Kidney (tissue), 14 donors: ENCODE results near the gene SLC2A1. TPM values are rescaled to one million over a fixed set of nuclear protein-coding genes. Genes with fewer than 3 reads are reported as not detected.

Source experiments
- DNase-seq, 5 donors: peaks; one replicate each; pipeline ENCODE4 v3.0.0-alpha.2; 2013 to 2020
- FAIRE-seq: peaks from 2 replicates; lab custom pipeline; 2012; peaks lifted over from hg19 to GRCh38; lab: Jason Lieb, UNC
- H3K27ac ChIP-seq, 2 donors: one replicate each; pipeline ENCODE4 v1.7.0; 2013; ENCODE audit warnings: low read depth in 2 of 2, low read length in 2 of 2, inconsistent platforms in 1 of 2
- H3K27me3 ChIP-seq: one replicate; pipeline ENCODE4 v1.7.1; 2013; ENCODE audit warnings: low read length, inconsistent platforms; ENCODE audit not compliant: control insufficient read depth, insufficient read depth
- H3K36me3 ChIP-seq, 3 donors: one replicate each; pipeline versions ENCODE4 v1.7.0 to v1.7.1; 2013; ENCODE audit warnings: low read length in 3 of 3, control low read depth in 1 of 3, inconsistent platforms in 1 of 3; ENCODE audit not compliant: insufficient read depth in 3 of 3, control insufficient read depth in 2 of 3
- H3K4me1 ChIP-seq, 3 donors: one replicate each; pipeline versions ENCODE4 v1.7.0 to v1.7.1; 2013; ENCODE audit warnings: low read length in 3 of 3, inconsistent platforms in 1 of 3, low read depth in 1 of 3; ENCODE audit not compliant: control insufficient read depth in 2 of 3, insufficient read depth in 2 of 3
- H3K4me3 ChIP-seq, 3 donors: one replicate each; pipeline versions ENCODE4 v1.7.0 to v1.8.1; 2013; ENCODE audit warnings: low read length in 3 of 3, control low read depth in 1 of 3, inconsistent platforms in 1 of 3
- H3K9ac ChIP-seq, 3 donors: one replicate each; pipeline versions ENCODE4 v1.7.0 to v1.7.1; 2013; ENCODE audit warnings: low read length in 3 of 3, control low read depth in 1 of 3, inconsistent platforms in 1 of 3
- H3K9me3 ChIP-seq, 3 donors: one replicate each; pipeline versions ENCODE4 v1.7.0 to v1.7.1; 2013; ENCODE audit warnings: low read length in 3 of 3, control low read depth in 1 of 3, inconsistent platforms in 1 of 3; ENCODE audit not compliant: control insufficient read depth in 2 of 3, insufficient read depth in 1 of 3
- intact Hi-C: fragments of 100-400 bp; cut with DNase I; formaldehyde crosslinking; loops from one replicate; pipeline ENCODE4 v1.11.1; 2022
- polyA plus RNA-seq: library from polyadenylated mRNA; stranded (reverse); fragments of 350-450 nt; fragmentation: Illumina TruSeq; extraction: RNeasy Lipid Tissue Mini Kit (QIAGEN cat#74804); gene quantifications from one replicate; pipeline ENCODE4 v1.2.3, GENCODE V29; 2014; ENCODE audit warnings: low read depth, low replicate concordance; ENCODE audit not compliant: insufficient read depth
- total RNA-seq: library from RNA; stranded (reverse); fragmentation: NEBNext Ultra II Directional; extraction: Animal tissue kit (Norgen Biotek cat#: 25700); gene quantifications from one replicate; pipeline ENCODE4 v1.2.1, GENCODE V29; 2021
- TF ChIP-seq, protein P1 (sequence below): IDR thresholded peaks from 3 replicates; pipeline ENCODE4 v1.5.1; 2012; ENCODE audit warnings: mild to moderate bottlenecking, moderate library complexity, borderline replicate concordance; ENCODE audit not compliant: insufficient read depth; ENCODE audit errors: extremely low read depth
- donor health status: control.
- donor health status: control.
- donor health status: control.
- donor health status: control.
- donor health status: control.
- donor health status: DM: yes; HTN: yes; CAD: no.
- donor health status: Normal renal cell carcinoma (clear cell type).

SLC2A1 gene
- total and polyA plus RNA-seq, 2 donors from 2014 or later = 28.6 to 55.9 TPM

DNA sequence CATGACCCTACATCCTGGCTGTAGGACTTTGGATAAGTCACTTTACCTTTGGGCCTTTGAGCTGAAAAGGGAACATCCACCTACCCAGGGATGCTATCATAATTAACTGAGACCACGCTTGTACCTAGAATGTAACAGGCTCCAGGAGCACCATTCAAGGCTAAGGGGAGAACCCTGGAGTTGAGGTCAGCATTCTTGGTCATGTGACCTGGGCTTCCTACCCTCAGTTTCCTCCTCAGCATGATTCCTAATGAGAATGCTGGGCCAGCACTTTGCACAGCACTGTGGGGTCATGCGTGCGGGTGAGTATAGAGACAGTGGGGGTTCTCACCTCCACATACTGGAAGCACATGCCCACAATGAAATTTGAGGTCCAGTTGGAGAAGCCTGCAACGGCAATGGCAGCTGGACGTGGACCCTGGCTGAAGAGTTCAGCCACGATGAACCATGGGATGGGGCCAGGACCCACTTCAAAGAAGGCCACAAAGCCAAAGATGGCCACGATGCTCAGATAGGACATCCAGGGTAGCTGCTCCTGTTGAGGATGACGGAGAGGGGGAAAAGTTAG lies 31.3 kb downstream of the SLC2A1 start:
- peaks cover 7 to 26% (median 14%) of the 10 kb centered on the region in 3 donors for H3K36me3 ChIP-seq
- H3K9me3 ChIP-seq = no peaks in the 10 kb centered on the region
- no peaks in the 10 kb centered on the region for H3K27me3 ChIP-seq
- no peak overlapping the region for H3K4me3 ChIP-seq
- no peak overlapping the region for H3K9ac ChIP-seq
- no peak overlapping the region for H3K27ac ChIP-seq
- intact Hi-C loops = no loop called here
- TF ChIP-seq, protein P1, sequence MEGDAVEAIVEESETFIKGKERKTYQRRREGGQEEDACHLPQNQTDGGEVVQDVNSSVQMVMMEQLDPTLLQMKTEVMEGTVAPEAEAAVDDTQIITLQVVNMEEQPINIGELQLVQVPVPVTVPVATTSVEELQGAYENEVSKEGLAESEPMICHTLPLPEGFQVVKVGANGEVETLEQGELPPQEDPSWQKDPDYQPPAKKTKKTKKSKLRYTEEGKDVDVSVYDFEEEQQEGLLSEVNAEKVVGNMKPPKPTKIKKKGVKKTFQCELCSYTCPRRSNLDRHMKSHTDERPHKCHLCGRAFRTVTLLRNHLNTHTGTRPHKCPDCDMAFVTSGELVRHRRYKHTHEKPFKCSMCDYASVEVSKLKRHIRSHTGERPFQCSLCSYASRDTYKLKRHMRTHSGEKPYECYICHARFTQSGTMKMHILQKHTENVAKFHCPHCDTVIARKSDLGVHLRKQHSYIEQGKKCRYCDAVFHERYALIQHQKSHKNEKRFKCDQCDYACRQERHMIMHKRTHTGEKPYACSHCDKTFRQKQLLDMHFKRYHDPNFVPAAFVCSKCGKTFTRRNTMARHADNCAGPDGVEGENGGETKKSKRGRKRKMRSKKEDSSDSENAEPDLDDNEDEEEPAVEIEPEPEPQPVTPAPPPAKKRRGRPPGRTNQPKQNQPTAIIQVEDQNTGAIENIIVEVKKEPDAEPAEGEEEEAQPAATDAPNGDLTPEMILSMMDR = no peak
- no peak for DNase-seq
- FAIRE-seq = no peak
- H3K4me1 ChIP-seq = peaks cover 0 to 11% (median 9%) of the 10 kb centered on the region in 3 donors

DNA sequence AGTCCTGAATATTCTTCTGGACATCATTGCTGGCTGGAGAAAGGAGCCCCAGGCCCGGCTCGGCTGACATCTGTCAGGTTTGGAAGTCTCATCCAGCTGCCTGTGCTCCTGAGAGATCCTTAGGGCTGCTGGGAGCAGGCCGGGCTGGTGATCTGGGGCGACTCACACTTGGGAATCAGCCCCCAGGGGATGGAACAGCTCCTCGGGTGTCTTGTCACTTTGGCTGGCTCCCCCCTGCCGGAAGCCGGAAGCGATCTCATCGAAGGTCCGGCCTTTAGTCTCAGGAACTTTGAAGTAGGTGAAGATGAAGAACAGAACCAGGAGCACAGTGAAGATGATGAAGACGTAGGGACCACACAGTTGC lies 31.8 kb downstream of the SLC2A1 start:
- no peak overlapping the region for H3K27ac ChIP-seq
- H3K4me3 ChIP-seq = no peak overlapping the region
- DNase-seq (no peak), FAIRE-seq (no peak)
- H3K9ac ChIP-seq = no peak overlapping the region
- peaks cover 0 to 7% (median 4%) of the 10 kb centered on the region in 3 donors for H3K4me1 ChIP-seq
- peaks cover 7 to 26% (median 14%) of the 10 kb centered on the region in 3 donors for H3K36me3 ChIP-seq
- intact Hi-C loops = no loop called here
- TF ChIP-seq, protein P1 = no peak
- no peaks in the 10 kb centered on the region for H3K27me3 ChIP-seq
- H3K9me3 ChIP-seq = no peaks in the 10 kb centered on the region

DNA sequence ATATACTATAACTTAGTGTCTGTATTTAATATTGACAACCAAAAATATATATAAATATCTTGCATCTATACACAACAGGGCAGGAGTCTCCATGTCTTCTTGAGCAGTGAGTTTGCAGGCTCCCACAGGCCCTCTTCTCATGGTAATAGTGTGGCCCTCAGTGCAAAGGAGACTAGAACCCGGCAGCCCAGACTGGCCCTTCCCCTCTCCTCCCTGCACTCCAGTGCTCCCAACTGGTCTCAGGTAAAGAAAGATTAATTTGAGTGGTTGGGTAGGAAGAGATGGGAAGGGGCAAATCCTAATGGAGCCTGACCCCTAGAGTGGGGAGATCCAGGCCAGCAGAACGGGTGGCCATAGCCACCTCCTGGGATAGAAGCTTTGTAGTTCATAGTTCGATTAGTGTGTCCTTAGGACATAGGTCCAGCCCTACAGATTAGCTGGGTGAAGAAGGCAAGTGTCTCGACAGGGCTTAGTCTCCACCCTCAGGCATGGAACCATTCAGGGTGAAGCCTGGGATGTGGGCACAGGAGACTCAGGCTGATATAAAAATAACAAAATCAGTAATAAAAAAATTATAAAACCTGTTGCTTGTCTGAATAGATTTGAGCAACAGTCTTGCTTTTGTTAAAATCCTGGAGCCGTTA lies 32.3 kb downstream of the SLC2A1 start:
- Histone ChIP-seq H3K36me3 (peaks cover 7 to 26% (median 14%) of the 10 kb centered on the region in 3 donors), H3K4me3 (no peak overlapping the region), H3K9ac (no peak overlapping the region), H3K27ac (no peak overlapping the region), H3K27me3 (no peaks in the 10 kb centered on the region), H3K9me3 (no peaks in the 10 kb centered on the region), H3K4me1 (peaks cover 0 to 6% (median 0%) of the 10 kb centered on the region in 3 donors)
- intact Hi-C loops = no loop called here
- DNase-seq (no peak), FAIRE-seq (no peak)
- TF ChIP-seq, protein P1 = no peak
